ACHN (cell line): ENCODE measurements around the gene FLII.
"Not testable (repeated sequence)": the region's sequence is repeated elsewhere in the genome, so short reads cannot be mapped to it uniquely, and the experiment has no call there.

ENCODE experiments used
- DNase-seq: peaks from one replicate; pipeline ENCODE4 v3.0.0-alpha.2; 2015
- in situ Hi-C: cut with HindIII; loops from 2 replicates; pipeline ENCODE4 v1.10.0; 2017; ENCODE audit warnings: low sequenced_read_pairs, low pct_ligation_motif_present, low pct_unique_long_range_greater_than_20kb

FLII gene

DNA sequence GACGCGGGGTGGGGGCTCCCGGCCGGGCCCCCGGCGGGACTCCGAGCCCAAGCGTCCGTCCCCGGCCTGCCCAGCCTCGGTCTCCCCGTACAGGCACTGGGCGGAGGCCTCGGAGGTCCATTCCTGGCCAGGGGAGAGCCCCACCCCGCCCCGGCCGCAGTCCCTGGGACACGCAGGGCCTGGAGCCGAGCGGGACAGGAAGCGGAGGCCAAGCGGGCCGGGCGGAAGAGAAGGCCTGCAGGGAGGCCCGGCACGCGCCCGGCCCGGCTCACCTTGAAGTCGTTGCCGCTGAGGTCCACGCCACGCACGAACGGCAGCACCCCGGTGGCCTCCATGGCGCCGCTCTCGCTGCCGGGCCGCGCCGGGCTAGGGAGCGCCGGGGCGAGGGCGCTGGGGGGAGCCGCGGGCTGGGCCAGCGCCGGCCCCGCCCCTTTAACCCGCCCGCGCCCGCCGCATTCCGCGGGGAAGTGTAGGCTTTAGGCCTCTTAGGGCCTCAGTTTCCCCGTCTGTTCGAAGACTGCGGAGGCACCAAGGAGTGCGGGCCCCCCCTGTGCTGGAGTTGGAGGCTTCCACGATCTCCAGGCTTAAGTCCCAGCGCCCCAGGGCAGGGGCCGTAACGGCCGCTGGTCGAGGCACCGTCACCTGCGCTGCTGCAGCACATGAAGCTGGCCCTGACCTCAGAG lies at the start of gene FLII:
Gene FLII (minus strand): TSS at position 383 of the 683 bp plus-strand sequence. CDS start 48 bp downstream, at position 335.
- in situ Hi-C loops = no loop called here
- peak; percentile 61 for DNase-seq

DNA sequence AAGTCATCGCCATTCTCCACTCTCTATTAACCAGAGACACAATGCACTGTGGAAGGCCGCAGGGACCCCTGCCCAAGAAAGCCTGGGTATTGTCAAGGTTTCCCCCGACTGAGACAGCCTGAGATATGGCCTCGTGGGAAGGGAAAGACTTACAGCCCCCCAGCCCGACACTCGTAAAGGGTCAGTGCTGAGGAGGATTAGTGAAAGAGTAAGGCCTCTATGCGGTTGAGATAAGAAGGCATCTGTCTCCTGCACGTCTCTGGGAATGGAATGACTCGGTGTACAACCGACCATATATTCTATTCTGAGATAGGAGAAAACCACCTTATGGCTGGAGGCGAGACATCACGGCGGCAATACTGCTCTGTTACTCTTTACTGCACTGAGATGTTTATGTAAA lies 44.7 kb upstream of the FLII start:
- DNase-seq, in situ Hi-C loops: not testable (repeated sequence)

DNA sequence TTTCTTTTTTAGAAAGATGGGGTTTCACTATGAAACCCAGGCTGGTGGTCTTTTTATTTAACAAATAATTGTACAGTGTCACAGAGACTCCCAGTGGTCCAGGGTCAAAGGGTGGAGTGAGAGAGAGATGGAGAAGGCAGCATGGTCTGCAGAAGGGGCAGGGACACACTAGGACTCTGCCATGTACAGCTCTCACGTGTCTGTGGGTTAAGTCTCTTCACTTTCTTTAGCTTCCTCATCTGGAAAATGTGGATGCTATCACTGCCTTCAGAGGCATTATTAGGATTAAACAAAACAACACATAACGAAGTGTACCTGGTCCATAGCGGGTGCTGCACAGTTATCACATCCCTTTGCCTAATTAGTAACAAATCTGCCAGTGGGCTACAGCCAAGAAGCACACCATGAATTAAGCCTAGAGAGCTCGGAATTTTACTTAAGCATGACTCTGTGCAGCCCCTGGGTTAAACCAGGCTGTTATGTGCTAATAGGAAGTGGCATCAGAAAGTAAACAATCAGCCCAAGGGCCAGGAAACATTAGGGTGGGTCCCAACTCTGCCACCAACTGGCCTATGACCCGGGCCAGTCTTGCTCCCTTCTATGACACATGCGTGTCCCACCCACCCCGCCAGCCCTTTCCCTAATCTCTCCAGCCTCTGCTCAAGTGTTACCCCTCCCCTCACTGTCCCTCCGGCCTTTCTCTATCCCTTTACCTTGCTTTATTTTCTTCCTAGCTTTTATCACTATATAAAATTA lies 42.4 kb upstream of the FLII start:
- in situ Hi-C loops = no loop called here
- no peak for DNase-seq

DNA sequence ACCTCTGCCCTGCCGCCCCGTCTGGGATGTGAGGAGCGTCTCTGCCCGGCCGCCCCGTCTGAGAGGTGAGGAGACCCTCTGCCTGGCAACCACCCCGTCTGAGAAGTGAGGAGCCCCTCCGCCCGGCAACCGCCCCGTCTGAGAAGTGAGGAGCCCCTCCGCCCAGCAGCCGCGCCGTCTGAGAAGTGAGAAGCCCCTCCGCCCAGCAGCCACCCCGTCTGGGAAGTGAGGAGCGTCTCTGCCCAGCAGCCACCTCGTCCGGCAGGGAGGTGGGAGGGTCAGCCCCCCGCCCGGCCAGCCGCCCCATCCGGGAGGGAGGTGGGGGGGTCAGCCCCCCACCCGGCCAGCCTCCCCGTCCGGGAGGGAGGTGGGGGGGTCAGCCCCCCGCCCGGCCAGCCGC lies 39.5 kb upstream of the FLII start:
- DNase-seq, in situ Hi-C loops: not testable (repeated sequence)

DNA sequence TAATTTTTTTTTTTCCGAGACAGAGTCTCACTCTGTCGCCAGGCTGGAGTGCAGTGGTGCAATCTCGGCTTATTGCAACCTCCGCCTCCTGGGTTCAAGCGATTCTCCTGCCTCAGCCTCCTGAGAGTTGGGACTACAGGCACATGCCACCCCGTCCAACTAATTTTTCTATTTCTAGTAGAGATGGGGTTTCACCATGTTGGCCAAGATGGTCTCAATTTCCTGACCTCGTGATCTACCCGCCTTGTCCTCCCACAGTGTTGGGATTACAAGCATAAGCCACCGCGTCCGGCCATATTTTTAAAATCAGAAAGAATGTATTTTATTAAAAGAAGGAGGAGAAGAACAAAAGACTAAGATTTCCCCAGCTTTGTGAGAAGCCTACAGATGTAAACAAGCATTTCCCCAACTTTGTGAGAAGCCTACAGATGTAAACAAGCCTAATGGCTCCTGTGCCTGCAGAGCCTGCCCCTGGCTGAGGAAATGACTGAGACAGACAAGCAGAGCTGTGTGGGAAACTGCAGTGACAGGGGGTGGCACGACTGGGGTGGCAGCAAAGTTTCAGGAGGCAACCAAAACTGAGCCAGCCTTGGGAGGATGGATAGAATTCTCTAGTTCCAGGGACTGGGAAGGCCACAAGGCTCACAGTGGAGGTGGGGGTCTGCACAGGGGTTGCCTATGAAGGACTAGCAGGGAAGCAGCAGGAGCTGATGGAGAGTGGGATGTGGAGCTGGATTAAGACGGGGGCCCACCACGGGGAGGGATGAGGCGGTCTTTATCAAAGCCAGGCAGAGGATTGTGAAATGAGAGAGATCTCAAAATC lies 33.4 kb upstream of the FLII start:
- in situ Hi-C loops = no loop called here

DNA sequence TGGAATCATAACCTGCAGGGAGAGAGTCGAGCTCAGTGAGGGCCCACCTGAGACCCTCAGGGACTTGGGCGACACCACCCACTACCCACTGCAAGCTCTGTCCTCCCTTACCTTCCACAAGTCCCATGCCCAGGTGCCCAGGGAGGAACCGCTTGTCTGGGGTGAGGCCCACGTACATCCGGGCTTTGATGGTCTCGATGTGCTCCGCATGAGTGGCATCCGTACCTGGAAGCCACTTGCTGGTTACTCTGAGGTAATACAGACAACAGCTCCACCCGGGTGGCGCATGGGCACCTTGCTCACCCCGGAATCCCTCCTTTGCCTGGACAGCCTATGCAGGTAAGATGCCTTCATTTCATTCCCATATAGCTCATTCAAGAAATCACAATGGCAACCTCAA lies 26.8 kb upstream of the FLII start:
- in situ Hi-C loops = no loop called here
- no peak for DNase-seq

More for the DNA sequence above, 33.4 kb upstream of the FLII start:
- DNase-seq = no peak

DNA sequence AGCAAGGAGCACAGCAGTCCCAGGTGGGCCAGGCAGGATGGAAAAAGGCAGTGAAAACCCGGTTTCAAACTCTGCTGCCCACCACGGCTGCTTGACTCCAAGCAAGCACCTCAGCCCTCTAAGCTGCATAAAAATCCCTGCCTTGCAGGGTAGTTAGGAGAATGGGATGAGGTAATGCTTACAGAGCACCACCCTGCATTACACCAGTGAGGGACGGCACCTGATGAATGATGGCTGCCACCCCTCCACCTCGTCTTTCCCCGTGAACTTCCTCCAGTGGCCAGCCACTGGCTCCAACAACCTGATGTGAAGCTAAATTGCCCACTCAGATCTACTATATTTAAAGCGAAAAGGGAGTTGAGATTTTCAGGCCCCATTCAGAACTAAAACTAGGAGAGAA lies 23.2 kb upstream of the FLII start:
- DNase-seq = no peak
- in situ Hi-C loops = no loop called here

DNA sequence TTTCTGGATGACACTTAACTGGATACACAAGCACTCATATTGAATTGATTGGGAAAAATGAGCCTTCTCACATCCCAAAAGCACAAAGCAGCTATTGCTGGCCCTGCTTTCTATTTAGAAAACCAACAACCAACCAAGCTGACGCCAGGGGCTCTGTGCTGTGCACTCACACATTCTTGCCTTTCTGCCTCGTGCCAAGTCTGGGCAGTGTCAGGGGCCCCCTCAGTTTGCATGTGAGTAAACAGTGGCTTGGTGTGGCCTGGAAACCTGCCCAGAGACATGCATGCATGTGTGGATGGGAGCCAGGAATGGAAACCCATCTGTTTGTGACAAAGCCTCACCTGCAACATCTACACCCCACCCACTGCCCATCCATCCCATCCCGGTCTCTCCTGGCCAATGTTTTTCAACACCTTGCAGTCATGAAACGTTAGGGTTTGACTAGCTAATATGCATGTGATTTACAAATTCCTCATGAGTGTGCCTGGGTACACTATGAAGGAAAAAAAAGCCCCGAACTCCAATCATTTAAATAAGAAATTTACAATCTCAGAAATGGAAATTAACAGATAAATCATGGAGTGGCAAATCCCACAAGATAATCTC lies 22.3 kb upstream of the FLII start:
- in situ Hi-C loops = no loop called here
- DNase-seq = no peak

DNA sequence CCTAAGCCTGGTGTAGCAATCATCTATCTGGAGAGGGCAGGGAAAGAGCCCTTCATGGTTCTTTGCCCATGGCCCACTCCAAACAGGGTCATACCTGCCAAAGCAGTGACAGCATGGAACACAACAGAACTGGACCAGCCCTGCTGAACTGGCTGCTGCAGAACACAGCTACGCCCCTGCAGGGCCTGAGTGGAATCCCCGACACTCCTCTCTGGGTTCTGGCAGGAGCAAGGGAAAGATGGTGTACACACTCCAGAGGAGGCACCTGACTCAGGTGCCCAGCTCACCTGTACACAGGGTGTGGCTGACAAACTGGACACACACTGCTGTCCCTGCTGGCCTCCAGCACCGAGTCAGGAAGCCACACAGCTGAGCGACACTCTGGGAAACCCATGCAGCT lies 21.7 kb upstream of the FLII start:
- no peak for DNase-seq
- in situ Hi-C loops = no loop called here

DNA sequence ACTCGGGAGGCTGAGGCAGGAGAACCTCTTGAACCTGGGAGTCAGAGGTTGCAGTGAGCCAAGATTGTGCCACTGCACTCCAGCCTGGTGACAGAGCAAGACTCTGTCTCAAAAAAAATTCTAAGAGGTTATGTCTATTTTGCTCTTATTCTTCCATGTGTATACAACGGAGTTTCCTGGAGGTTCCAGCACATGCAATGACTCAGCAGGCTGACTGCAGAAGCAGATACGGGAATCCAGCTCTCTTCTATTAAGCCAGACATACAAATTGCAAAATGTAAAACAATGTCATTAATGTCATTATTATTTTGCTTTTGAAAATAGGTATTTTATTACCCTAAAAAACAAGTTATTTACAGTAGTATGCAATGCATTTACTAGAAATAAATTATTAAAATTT lies 20.3 kb upstream of the FLII start:
- in situ Hi-C loops = no loop called here
- no peak for DNase-seq

DNA sequence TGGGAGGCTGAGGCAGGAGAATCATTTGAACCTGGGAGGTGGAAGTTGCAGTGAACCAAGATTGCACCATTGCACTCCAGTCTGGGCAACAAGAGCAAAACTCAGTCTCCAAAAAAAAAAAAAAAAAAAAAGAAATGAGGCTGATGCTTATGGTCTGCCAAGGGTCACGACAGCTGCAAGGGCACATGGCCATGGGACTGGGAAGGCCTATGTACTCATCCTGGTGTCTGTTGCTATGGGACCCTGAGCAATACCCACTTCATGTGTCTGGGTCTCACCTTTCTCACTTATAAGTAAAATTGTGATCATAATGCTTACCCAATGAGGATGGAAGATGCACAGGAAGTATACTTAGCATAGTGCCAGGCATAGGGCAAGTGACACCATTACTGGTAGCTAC lies 18.5 kb upstream of the FLII start:
- no peak for DNase-seq
- in situ Hi-C loops = no loop called here

DNA sequence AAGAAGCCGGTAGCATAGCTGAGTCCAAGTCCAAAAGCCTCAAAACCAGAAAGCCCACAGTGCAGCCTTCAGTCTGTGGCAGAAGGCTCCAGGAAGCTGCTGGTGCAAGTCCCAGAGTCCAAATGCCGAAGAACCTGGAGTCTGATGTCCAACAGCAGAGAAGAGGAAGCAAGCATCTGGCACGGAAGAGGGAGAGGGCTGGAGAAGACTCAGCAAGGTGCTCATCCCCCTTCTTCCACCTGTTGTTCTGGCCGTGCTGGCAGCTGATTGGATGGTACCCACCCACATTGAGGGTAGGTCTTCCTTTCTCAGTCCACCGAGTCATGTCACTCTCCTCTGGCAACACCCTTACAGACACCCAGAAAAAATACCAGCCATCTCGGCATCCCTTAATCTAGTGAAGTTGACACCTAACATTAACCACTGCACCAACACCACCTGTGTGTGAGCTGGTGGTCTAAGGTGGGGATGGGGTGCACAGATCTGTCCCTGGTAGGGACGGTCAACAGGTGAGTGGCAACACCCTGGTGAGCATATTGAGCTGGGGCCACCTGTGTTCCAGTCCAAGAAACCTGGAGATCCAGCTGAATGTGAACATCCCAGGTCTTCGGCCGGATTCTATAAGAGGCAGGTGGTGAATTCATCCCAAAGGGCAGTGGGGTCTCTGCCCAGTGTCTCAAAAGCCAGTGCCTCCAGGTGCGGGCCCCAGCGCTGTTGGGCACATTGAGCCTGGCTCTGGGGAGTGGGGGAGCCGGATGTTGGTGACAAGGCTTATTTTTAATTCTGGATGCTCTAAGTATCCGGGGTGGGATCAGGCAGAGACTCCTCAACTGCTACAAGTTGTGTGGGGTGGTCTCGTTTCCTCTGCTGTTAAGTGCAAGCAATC lies 11.8 kb upstream of the FLII start:
- in situ Hi-C loops = no loop called here
- DNase-seq = no peak

DNA sequence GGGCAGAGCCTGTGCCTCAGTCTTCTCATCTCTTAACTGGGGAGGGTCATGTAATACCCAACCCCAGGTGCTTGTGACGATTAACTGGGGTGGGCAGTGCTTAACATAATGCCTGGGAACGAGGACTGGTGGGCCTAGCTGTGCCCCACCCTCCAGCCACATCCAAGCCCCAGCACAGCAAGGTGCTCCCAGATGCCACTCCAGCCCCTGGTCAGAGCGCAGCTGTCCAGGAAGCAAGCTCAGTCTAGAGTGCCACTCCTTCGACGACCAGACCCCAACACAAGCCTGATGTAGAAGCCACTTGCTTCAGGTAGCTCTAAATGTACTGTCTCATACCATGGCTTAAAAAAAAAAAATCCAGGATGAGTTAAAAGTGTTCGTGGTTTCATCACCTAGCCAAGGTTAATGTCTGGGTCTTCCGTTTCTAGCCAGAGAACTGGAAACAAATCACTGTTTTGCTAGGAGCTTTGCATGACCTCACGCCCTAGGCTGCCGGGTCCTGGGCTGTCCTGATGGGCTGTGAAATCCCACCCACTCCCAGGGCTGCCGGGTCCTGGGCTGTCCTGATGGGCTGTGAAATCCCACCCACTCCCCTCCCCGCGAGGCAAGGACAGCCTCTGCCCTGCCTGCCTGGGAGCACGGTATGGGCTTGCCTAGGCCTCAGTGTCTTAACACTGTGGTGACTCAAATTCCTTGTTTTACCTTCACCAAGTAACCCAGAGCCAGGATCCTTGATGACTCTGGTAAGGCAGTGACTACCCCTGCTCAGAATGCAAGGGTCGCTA lies 9.6 kb upstream of the FLII start:
- peak; percentile 46 for DNase-seq
- in situ Hi-C loops = no loop called here

DNA sequence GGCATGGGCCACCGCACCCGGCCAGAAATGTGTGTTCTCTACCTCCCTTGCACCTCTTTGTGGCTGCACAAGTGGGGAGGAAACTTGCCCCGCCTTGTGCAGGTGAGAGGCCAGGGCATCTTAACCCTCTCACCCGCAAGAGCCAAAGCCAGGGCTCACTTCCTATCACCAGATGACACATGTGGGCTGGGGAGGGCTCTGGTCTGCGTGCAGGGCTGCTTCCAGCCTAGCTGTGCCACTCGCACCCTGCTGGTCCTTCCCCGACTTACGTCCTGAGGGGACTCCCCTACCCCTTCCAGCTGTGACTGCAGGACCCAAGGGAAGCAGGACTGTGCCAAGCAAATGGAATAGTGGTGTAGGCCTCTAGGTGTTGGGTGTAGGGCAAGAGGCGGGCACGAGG lies 8.8 kb upstream of the FLII start:
- no peak for DNase-seq
- in situ Hi-C loops = no loop called here

DNA sequence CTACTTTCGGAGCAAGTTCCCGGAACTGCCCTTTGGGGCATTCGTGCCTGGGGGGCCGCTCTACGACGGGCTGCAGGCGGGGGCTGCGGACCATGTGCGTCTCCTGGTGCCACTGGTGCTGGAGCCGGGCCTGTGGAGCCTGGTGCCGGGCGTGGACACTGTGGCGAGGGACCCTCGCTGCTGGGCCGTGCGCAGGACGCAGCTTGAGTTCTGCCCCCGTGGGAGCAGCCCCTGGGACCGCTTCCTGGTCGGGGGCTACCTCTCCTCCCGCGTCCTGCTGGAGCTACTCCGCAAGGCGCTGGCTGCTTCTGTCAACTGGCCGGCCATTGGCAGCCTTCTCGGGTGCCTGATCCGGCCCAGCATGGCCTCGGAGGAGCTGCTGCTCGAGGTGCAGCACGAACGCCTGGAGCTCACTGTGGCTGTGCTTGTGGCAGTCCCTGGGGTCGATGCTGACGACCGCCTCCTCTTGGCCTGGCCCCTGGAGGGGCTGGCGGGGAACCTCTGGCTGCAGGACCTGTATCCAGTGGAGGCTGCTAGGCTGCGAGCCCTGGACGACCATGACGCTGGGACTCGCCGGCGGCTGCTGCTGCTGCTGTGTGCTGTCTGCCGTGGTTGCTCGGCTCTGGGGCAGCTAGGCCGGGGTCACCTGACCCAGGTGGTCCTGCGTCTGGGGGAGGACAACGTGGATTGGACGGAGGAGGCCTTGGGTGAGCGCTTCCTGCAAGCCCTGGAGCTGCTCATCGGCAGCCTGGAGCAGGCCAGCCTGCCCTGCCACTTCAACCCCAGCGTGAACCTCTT lies 5.5 kb upstream of the FLII start:
- in situ Hi-C loops = no loop called here
- DNase-seq = no peak

DNA sequence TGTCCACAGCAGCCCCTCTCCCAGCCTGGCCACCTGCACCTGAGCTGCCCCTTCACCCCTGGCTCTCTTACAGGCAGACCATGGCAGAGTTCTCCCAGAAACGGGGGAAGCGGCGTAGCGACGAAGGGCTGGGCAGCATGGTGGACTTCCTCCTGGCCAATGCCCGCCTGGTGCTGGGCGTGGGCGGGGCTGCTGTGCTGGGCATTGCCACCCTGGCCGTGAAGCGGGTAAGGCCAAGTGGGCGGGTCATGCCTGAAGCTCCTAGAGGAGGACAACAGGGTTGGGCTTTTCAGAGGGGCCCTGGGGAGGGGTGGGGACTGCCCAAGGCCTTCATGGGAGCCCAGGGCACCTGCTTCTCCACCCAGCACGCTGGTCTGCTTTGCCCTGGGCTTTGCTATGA lies 4.1 kb upstream of the FLII start:
- no peak for DNase-seq
- in situ Hi-C loops = no loop called here

DNA sequence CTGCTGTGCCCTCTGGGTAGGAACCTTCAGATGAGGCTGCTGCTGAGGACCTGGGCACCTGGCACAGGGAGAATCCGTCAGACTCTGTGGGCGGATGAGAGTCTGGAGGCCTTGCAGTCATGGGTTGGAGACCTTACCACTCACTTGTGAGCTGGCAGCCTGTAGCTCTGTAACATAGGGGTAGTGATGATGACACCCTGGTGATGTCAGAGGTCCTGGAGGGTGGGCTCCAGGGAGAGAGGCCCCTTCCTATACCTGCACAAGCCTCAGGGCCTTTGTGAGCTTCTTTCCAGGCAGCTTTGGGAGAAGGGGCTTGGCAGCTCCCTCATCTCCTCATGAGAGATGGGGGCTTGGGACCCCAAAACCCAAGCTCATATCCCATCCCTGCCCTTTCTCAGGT lies 3.6 kb upstream of the FLII start:
- in situ Hi-C loops = no loop called here
- no peak for DNase-seq
